IMR-90 (cell line): Measurements from ENCODE around the gene MED22. TPM values are rescaled to one million over a fixed set of nuclear protein-coding genes. Genes with fewer than 3 reads are reported as not detected.

Source experiments
- ATAC-seq: fragments of 200-7000 bp; cut with Tn5 transposase; 2 replicates; pipeline ENCODE4 v1.9.1; 2020; ENCODE audit warnings: low read depth, mild to moderate bottlenecking, moderate library complexity
- BruUV-seq: library from RNA; stranded (reverse); fragments of 400-500 nt; replicated peaks from 2 replicates; lab custom pipeline; 2021; lab: Mats Ljungman, UMichigan
- CTCF ChIA-PET: fragments of 300-600 bp; formaldehyde crosslinking; extraction: SDS; loops from one replicate; lab custom pipeline; 2021; ENCODE audit warnings: antibody characterized with exemption; lab: Yijun Ruan, JAX
- POLR2A ChIA-PET: fragments of 300-600 bp; sonication (Branson Sonifier 250); formaldehyde crosslinking; loops from one replicate; lab custom pipeline; 2022; ENCODE audit warnings: antibody characterized with exemption; ENCODE audit not compliant: unreplicated experiment; lab: Charles Lee
- DNase-seq: peaks from one replicate; pipeline ENCODE4 v3.0.0; 2013
- H2AFZ ChIP-seq: replicated peaks from 2 replicates; pipeline ENCODE3; 2013; ENCODE audit warnings: low read length, mild to moderate bottlenecking; ENCODE audit not compliant: poor library complexity
- H2AK5ac ChIP-seq: 2 replicates; pipeline ENCODE4 v1.6.1; 2013; ENCODE audit warnings: low read depth, low read length, inconsistent platforms
- H2AK9ac ChIP-seq: replicated peaks from 2 replicates; pipeline ENCODE3; 2013; ENCODE audit warnings: mild to moderate bottlenecking, low read depth, low read length, moderate library complexity; ENCODE audit not compliant: poor library complexity
- H2BK120ac ChIP-seq: 2 replicates; pipeline ENCODE4 v1.6.1; 2013; ENCODE audit warnings: low read depth, low read length, inconsistent platforms
- H2BK15ac ChIP-seq: 3 replicates; pipeline ENCODE4 v1.6.1; 2013; ENCODE audit warnings: low read depth, low read length, inconsistent platforms
- H2BK20ac ChIP-seq: 2 replicates; pipeline ENCODE4 v1.6.1; 2013; ENCODE audit warnings: low read depth, mild to moderate bottlenecking, inconsistent platforms, low read length, moderate library complexity
- H2BK5ac ChIP-seq: 2 replicates; pipeline ENCODE4 v1.6.1; 2013; ENCODE audit warnings: mild to moderate bottlenecking, low read depth, low read length, inconsistent platforms; ENCODE audit not compliant: poor library complexity, severe bottlenecking
- H3K14ac ChIP-seq: replicated peaks from 2 replicates; pipeline ENCODE4 v1.6.1; 2013; ENCODE audit warnings: low read depth, low read length, inconsistent platforms
- H3K18ac ChIP-seq: 2 replicates; pipeline ENCODE4 v1.6.1; 2013; ENCODE audit warnings: low read depth, low read length, control low read depth
- H3K23ac ChIP-seq: 2 replicates; pipeline ENCODE4 v1.6.1; 2013; ENCODE audit warnings: low read depth, low read length, inconsistent platforms
- H3K27ac ChIP-seq: 2 replicates; pipeline ENCODE4 v1.5.1; 2013; ENCODE audit warnings: mild to moderate bottlenecking, control low read depth, low read length; ENCODE audit not compliant: insufficient read depth
- H3K27me3 ChIP-seq: 2 replicates; pipeline ENCODE4 v1.6.1; 2013; ENCODE audit warnings: low read length; ENCODE audit not compliant: control insufficient read depth, insufficient read depth
- H3K36me3 ChIP-seq: 2 replicates; pipeline ENCODE4 v1.6.1; 2013; ENCODE audit warnings: low read length, mixed read lengths; ENCODE audit not compliant: control insufficient read depth, insufficient read depth
- H3K4ac ChIP-seq: 2 replicates; pipeline ENCODE4 v1.6.1; 2013; ENCODE audit warnings: low read depth, low read length, inconsistent platforms
- H3K4me1 ChIP-seq: 2 replicates; pipeline ENCODE4 v1.6.1; 2013; ENCODE audit warnings: low read length, mixed read lengths; ENCODE audit not compliant: control insufficient read depth, insufficient read depth
- H3K4me2 ChIP-seq: 2 replicates; pipeline ENCODE4 v1.6.1; 2013; ENCODE audit warnings: low read depth, mild to moderate bottlenecking, control low read depth, low read length, moderate library complexity
- H3K4me3 ChIP-seq: 2 replicates; pipeline ENCODE4 v1.5.1; 2013; ENCODE audit warnings: low read depth, mild to moderate bottlenecking, control low read depth, low read length, moderate library complexity; ENCODE audit not compliant: insufficient read depth
- H3K56ac ChIP-seq: 2 replicates; pipeline ENCODE4 v1.6.1; 2013; ENCODE audit warnings: low read length, inconsistent platforms; ENCODE audit not compliant: insufficient read depth; ENCODE audit errors: extremely low read depth
- H3K79me1 ChIP-seq, 2 experiments: 2 replicates each; pipeline ENCODE4 v1.6.1; 2013; ENCODE audit warnings: low read length in 2 of 2, inconsistent platforms in 1 of 2, low read depth in 1 of 2
- H3K9ac ChIP-seq: 2 replicates; pipeline ENCODE4 v1.6.1; 2013; ENCODE audit warnings: low read depth, low read length, control low read depth
- H3K9me1 ChIP-seq: 2 replicates; pipeline ENCODE4 v1.6.1; 2013; ENCODE audit warnings: low read length, inconsistent platforms; ENCODE audit not compliant: insufficient read depth
- H3K9me3 ChIP-seq: 2 replicates; pipeline ENCODE4 v1.6.1; 2013; ENCODE audit warnings: low read length; ENCODE audit not compliant: control insufficient read depth, insufficient read depth
- H4K20me1 ChIP-seq: 2 replicates; pipeline ENCODE4 v1.6.1; 2013; ENCODE audit warnings: low read length, inconsistent platforms; ENCODE audit not compliant: insufficient read depth
- H4K5ac ChIP-seq: 2 replicates; pipeline ENCODE4 v1.6.1; 2013; ENCODE audit warnings: mild to moderate bottlenecking, low read depth, low read length, control low read depth
- H4K8ac ChIP-seq, 2 experiments: 2 replicates each; pipeline ENCODE4 v1.6.1; 2013; ENCODE audit warnings: low read depth in 2 of 2, low read length in 2 of 2, control low read depth in 1 of 2, inconsistent platforms in 1 of 2
- H4K91ac ChIP-seq: 2 replicates; pipeline ENCODE4 v1.6.1; 2013; ENCODE audit warnings: low read depth, low read length, inconsistent platforms; ENCODE audit not compliant: insufficient read depth
- CHD1 ChIP-seq: IDR thresholded peaks from 2 replicates; pipeline ENCODE4 v1.6.1; 2012; ENCODE audit warnings: low read depth, low read length, improper control_type of control experiment
- CTCF ChIP-seq: conservative IDR thresholded peaks from 2 replicates; pipeline ENCODE4 v1.5.1; 2012; ENCODE audit warnings: mild to moderate bottlenecking, low read depth, low read length, improper control_type of control experiment
- MAZ ChIP-seq: IDR thresholded peaks from 2 replicates; pipeline ENCODE4 v1.6.1; 2012; ENCODE audit warnings: low read depth, mild to moderate bottlenecking, low read length, improper control_type of control experiment, moderate library complexity, borderline replicate concordance
- MXI1 ChIP-seq: IDR thresholded peaks from 2 replicates; pipeline ENCODE4 v1.6.1; 2012; ENCODE audit warnings: low read depth, mild to moderate bottlenecking, low read length, moderate library complexity, borderline replicate concordance
- NFE2L2 ChIP-seq: fragments of 150-350 bp; IDR thresholded peaks from 2 replicates; pipeline ENCODE4 v1.6.1; 2016; ENCODE audit warnings: low read depth, mild to moderate bottlenecking, low read length
- RAD21 ChIP-seq: IDR thresholded peaks from 2 replicates; pipeline ENCODE4 v1.6.1; 2012; ENCODE audit warnings: low read length, improper control_type of control experiment
- SMC3 ChIP-seq: fragments of 150-350 bp; IDR thresholded peaks from 2 replicates; pipeline ENCODE4 v1.6.1; 2016; ENCODE audit warnings: low read depth, mild to moderate bottlenecking, antibody characterized with exemption, low read length, moderate library complexity
- USF2 ChIP-seq: fragments of 150-350 bp; IDR thresholded peaks from 2 replicates; pipeline ENCODE4 v1.6.1; 2017; ENCODE audit warnings: mild to moderate bottlenecking, antibody characterized with exemption, low read length, low read depth
- WGBS, 2 experiments: methylation state at CpG; one replicate each; pipeline versions ENCODE4 v1.1.5 to v1.1.7; 2013; ENCODE audit warnings: missing lambda C conversion rate in 2 of 2; ENCODE audit not compliant: insufficient read length in 1 of 2; ENCODE audit errors: extremely low coverage in 2 of 2; 5-methylcytosine and 5-hydroxymethylcytosine counted together
- dilution Hi-C: fragments of 300-500 bp; cut with HindIII; formaldehyde crosslinking; loops from one replicate; pipeline ENCODE4 v1.14.3; 2018; ENCODE audit warnings: low sequenced_read_pairs; ENCODE audit not compliant: unreplicated experiment
- in situ Hi-C: fragments of 300-500 bp; cut with MboI; formaldehyde crosslinking; loops from 3 replicates; pipeline ENCODE4 v1.14.3; 2019; ENCODE audit warnings: low sequenced_read_pairs, inconsistent platforms, mixed read lengths
- intact Hi-C: fragments of 100-400 bp; cut with micrococcal nuclease; formaldehyde crosslinking; loops from 2 replicates; pipeline ENCODE4 v1.10.0; 2022
- polyA plus RNA-seq, 3 experiments: library from polyadenylated mRNA; depleted of rRNA; stranded (reverse); fragments of >200 nt; gene quantifications; 2 replicates each; pipeline ENCODE4 v1.2.3, GENCODE V29; 2012; ENCODE audit warnings: low replicate concordance in 1 of 3
- total RNA-seq: library from RNA; depleted of rRNA; stranded (reverse); fragments of >200 nt; gene quantifications from 2 replicates; pipeline ENCODE4 v1.2.3, GENCODE V29; 2012

MED22 gene
- total and polyA plus RNA-seq, 2 of the 4 experiments (the other 2 are of a cell fraction): 7.9 to 28.3 TPM

- H3K4me3 ChIP-seq: no peak overlapping the region
- H4K8ac ChIP-seq: no peak overlapping the region
- H3K4ac ChIP-seq: no peak overlapping the region
- no peak overlapping the region for H3K56ac ChIP-seq
- H2BK5ac ChIP-seq: no peak overlapping the region
- peaks cover 33% of the 10 kb centered on the region for H4K20me1 ChIP-seq
- peaks cover 6% of the 10 kb centered on the region; the same call in 1 of the 2 replicates for H3K9me1 ChIP-seq
- H2AK9ac ChIP-seq: no peak overlapping the region
- H4K5ac ChIP-seq: no peak overlapping the region
- ChIA-PET POLR2A (no interaction called here), CTCF (no interaction called here)
- H3K23ac ChIP-seq: no peak overlapping the region
- dilution Hi-C loops (no loop called here), in situ Hi-C loops (no loop called here), intact Hi-C loops (no loop called here)
- peaks cover 31 to 66% of the 10 kb centered on the region in 2 experiments for H3K79me1 ChIP-seq
- H3K18ac ChIP-seq: no peak overlapping the region
- H2AFZ ChIP-seq: no peak overlapping the region
- H3K27ac ChIP-seq: no peak overlapping the region
- H2BK120ac ChIP-seq: no peak overlapping the region
- no CpG with 5 or more reads among the region's 6 CpGs for WGBS, 2 experiments
- no peak overlapping the region for H3K9ac ChIP-seq
- no TSS peak for BruUV-seq
- H2AK5ac ChIP-seq: no peak overlapping the region
- H3K14ac ChIP-seq: no peak overlapping the region
- H2BK20ac ChIP-seq: no peak overlapping the region
- ATAC-seq (no peak), DNase-seq (no peak)
- no peaks in the 10 kb centered on the region for H3K27me3 ChIP-seq
- TF ChIP-seq MAZ (no peak), CHD1 (no peak), USF2 (no peak), CTCF (no peak), NFE2L2 (no peak), RAD21 (no peak), SMC3 (no peak), MXI1 (no peak)
- no peak overlapping the region for H2BK15ac ChIP-seq
- no peaks in the 10 kb centered on the region for H3K9me3 ChIP-seq
- H4K91ac ChIP-seq: no peak overlapping the region
- peaks cover 16% of the 10 kb centered on the region for H3K4me1 ChIP-seq
- H3K4me2 ChIP-seq: no peak overlapping the region
- peaks cover 66% of the 10 kb centered on the region for H3K36me3 ChIP-seq
These were observed 2.3 kb downstream of the MED22 start for GRCh38 chr9:133345596-133345995.
